PC-9 (cell line): ENCODE measurements around the gene CACNA1I. TPM values are rescaled to one million over a fixed set of nuclear protein-coding genes. Genes with fewer than 3 reads are reported as not detected.

Experiments
- BruUV-seq: library from RNA; stranded (reverse); fragments of 400-500 nt; replicated peaks from 2 replicates; lab custom pipeline; 2021; lab: Mats Ljungman, UMichigan
- CTCF ChIA-PET: fragments of 300-600 bp; sonication (Branson Sonifier 250); formaldehyde crosslinking; loops from one replicate; lab custom pipeline; 2022; ENCODE audit warnings: antibody characterized with exemption; lab: Charles Lee
- POLR2A ChIA-PET: fragments of 300-600 bp; sonication (Branson Sonifier 250); formaldehyde crosslinking; loops from one replicate; lab custom pipeline; 2022; ENCODE audit warnings: antibody characterized with exemption; ENCODE audit not compliant: unreplicated experiment; lab: Charles Lee
- DNase-seq, 2 experiments: peaks; one replicate each; pipeline versions ENCODE4 v3.0.0 to v3.0.0-alpha.2; 2015 to 2022; ENCODE audit warnings: mixed read lengths in 1 of 2
- H2AFZ ChIP-seq: fragments of 200-600 bp; sonication (generic); 2 replicates; pipeline ENCODE4 v1.8.1; 2017; ENCODE audit warnings: antibody characterized with exemption
- H3F3A ChIP-seq: fragments of 200-600 bp; sonication (generic); 2 replicates; pipeline ENCODE4 v1.8.1; 2017; ENCODE audit warnings: antibody characterized with exemption, mild to moderate bottlenecking, low read depth; ENCODE audit not compliant: insufficient read depth
- H3K27ac ChIP-seq: fragments of 200-600 bp; sonication (generic); 2 replicates; pipeline ENCODE4 v1.6.1; 2016; ENCODE audit warnings: mixed run types
- H3K27me3 ChIP-seq: fragments of 200-600 bp; sonication (generic); 2 replicates; pipeline ENCODE4 v1.6.1; 2016; ENCODE audit warnings: low read depth, mixed run types; ENCODE audit not compliant: insufficient read depth
- H3K36me3 ChIP-seq: fragments of 200-600 bp; sonication (generic); 2 replicates; pipeline ENCODE4 v1.6.1; 2016; ENCODE audit warnings: low read depth, mixed run types
- H3K4me1 ChIP-seq: fragments of 200-600 bp; sonication (generic); replicated peaks from 2 replicates; pipeline ENCODE4 v1.6.1; 2016; ENCODE audit warnings: mixed run types; ENCODE audit not compliant: insufficient read depth
- H3K4me2 ChIP-seq: fragments of 200-600 bp; sonication (generic); 2 replicates; pipeline ENCODE4 v1.6.1; 2017; ENCODE audit warnings: mixed run types
- H3K4me3 ChIP-seq: fragments of 200-600 bp; sonication (generic); 2 replicates; pipeline ENCODE4 v1.6.1; 2016; ENCODE audit warnings: mixed run types
- H3K79me2 ChIP-seq: fragments of 200-600 bp; sonication (generic); 2 replicates; pipeline ENCODE4 v1.6.1; 2017; ENCODE audit warnings: low read depth, mixed run types
- H3K9me2 ChIP-seq: fragments of 200-600 bp; sonication (generic); 2 replicates; pipeline ENCODE4 v1.8.1; 2017; ENCODE audit warnings: mild to moderate bottlenecking; ENCODE audit not compliant: insufficient read depth
- H3K9me3 ChIP-seq: fragments of 200-600 bp; sonication (generic); 2 replicates; pipeline ENCODE4 v1.8.1; 2016; ENCODE audit warnings: low read depth; ENCODE audit not compliant: insufficient read depth
- H4K20me1 ChIP-seq: fragments of 200-600 bp; sonication (generic); 2 replicates; pipeline ENCODE4 v1.8.1; 2017; ENCODE audit not compliant: insufficient read depth
- EZH2 ChIP-seq: fragments of 200-600 bp; sonication (generic); IDR thresholded peaks from 2 replicates; pipeline ENCODE4 v1.8.0; 2017; ENCODE audit warnings: antibody characterized with exemption, low read depth
- intact Hi-C: fragments of 100-400 bp; cut with micrococcal nuclease; formaldehyde crosslinking; loops from one replicate; pipeline ENCODE4 v1.10.0; 2022; ENCODE audit not compliant: unreplicated experiment
- total RNA-seq: library from RNA; stranded (reverse); gene quantifications from 2 replicates; pipeline ENCODE4 v1.2.3, GENCODE V29; 2021
- TF ChIP-seq, protein P1 (sequence below): fragments of 200-600 bp; sonication (generic); conservative IDR thresholded peaks from 2 replicates; pipeline ENCODE4 v1.6.1; 2017; ENCODE audit warnings: mixed run types, antibody characterized with exemption, mild to moderate bottlenecking, moderate library complexity

The CACNA1I gene
- total RNA-seq, 1 experiment from 2014 or later = 2.8 TPM

DNA sequence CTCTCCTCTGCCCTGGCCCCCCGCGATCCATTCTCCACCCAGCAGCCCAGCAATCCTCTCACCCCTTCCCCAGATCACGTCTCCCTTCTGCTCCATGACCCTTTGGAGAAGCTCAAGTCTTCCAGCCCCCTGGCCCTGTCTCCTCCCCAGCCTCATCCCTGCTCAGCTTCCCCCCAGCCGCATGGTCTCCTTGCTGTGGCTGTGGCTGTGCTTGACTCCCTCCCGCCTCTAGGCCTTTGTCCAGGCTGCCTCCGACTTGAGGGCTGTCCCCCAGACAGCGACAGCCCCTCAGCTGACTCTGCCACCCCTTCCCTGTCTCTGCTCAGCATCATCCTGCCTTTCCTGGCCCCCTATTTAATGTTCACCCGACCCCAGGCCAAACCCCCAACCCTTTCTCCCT, 59.3 kb downstream of the CACNA1I start:
- ChIA-PET CTCF (no interaction called here), POLR2A (no interaction called here)
- BruUV-seq = no TSS peak
- intact Hi-C loops = loop anchor here (5.0 to 10.0 kb wide), 2 partner anchors 73 to 305 kb away; no protein-coding TSS in a partner anchor
- no peak for TF ChIP-seq EZH2
- TF ChIP-seq, protein P1, sequence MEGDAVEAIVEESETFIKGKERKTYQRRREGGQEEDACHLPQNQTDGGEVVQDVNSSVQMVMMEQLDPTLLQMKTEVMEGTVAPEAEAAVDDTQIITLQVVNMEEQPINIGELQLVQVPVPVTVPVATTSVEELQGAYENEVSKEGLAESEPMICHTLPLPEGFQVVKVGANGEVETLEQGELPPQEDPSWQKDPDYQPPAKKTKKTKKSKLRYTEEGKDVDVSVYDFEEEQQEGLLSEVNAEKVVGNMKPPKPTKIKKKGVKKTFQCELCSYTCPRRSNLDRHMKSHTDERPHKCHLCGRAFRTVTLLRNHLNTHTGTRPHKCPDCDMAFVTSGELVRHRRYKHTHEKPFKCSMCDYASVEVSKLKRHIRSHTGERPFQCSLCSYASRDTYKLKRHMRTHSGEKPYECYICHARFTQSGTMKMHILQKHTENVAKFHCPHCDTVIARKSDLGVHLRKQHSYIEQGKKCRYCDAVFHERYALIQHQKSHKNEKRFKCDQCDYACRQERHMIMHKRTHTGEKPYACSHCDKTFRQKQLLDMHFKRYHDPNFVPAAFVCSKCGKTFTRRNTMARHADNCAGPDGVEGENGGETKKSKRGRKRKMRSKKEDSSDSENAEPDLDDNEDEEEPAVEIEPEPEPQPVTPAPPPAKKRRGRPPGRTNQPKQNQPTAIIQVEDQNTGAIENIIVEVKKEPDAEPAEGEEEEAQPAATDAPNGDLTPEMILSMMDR = no peak
- H3F3A ChIP-seq = peaks cover 17% of the 10 kb centered on the region
- H4K20me1 ChIP-seq = no peaks in the 10 kb centered on the region
- no peak overlapping the region for H3K4me2 ChIP-seq
- no peak overlapping the region for H2AFZ ChIP-seq
- no peaks in the 10 kb centered on the region for H3K9me3 ChIP-seq
- no peaks in the 10 kb centered on the region for H3K79me2 ChIP-seq
- DNase-seq = no peak
- H3K27me3 ChIP-seq = no peaks in the 10 kb centered on the region
- no peak overlapping the region for H3K27ac ChIP-seq
- no peaks in the 10 kb centered on the region for H3K9me2 ChIP-seq
- no peak overlapping the region for H3K4me3 ChIP-seq
- no peaks in the 10 kb centered on the region for H3K36me3 ChIP-seq
- H3K4me1 ChIP-seq = peaks cover 47% of the 10 kb centered on the region

GRCh38 chr22:39630721-39631120, 60.2 kb downstream of the CACNA1I start:
- DNase-seq = no peak
- H3K9me2 ChIP-seq = no peaks in the 10 kb centered on the region
- BruUV-seq = no TSS peak
- H3K79me2 ChIP-seq = no peaks in the 10 kb centered on the region
- peaks cover 55% of the 10 kb centered on the region for H3K4me1 ChIP-seq
- H3K4me3 ChIP-seq = no peak overlapping the region
- no peak overlapping the region for H2AFZ ChIP-seq
- intact Hi-C loops = loop anchor here (5.0 kb wide), 1 partner anchor 73 kb away; no protein-coding TSS in a partner anchor
- no peaks in the 10 kb centered on the region for H3K36me3 ChIP-seq
- TF ChIP-seq, protein P1 = no peak
- no peak for TF ChIP-seq EZH2
- no peak overlapping the region for H3K27ac ChIP-seq
- CTCF ChIA-PET = no interaction called here
- peaks cover 24% of the 10 kb centered on the region for H3F3A ChIP-seq
- POLR2A ChIA-PET = no interaction called here
- no peaks in the 10 kb centered on the region for H4K20me1 ChIP-seq
- no peak overlapping the region for H3K4me2 ChIP-seq
- no peaks in the 10 kb centered on the region for H3K9me3 ChIP-seq
- H3K27me3 ChIP-seq = no peaks in the 10 kb centered on the region

DNA sequence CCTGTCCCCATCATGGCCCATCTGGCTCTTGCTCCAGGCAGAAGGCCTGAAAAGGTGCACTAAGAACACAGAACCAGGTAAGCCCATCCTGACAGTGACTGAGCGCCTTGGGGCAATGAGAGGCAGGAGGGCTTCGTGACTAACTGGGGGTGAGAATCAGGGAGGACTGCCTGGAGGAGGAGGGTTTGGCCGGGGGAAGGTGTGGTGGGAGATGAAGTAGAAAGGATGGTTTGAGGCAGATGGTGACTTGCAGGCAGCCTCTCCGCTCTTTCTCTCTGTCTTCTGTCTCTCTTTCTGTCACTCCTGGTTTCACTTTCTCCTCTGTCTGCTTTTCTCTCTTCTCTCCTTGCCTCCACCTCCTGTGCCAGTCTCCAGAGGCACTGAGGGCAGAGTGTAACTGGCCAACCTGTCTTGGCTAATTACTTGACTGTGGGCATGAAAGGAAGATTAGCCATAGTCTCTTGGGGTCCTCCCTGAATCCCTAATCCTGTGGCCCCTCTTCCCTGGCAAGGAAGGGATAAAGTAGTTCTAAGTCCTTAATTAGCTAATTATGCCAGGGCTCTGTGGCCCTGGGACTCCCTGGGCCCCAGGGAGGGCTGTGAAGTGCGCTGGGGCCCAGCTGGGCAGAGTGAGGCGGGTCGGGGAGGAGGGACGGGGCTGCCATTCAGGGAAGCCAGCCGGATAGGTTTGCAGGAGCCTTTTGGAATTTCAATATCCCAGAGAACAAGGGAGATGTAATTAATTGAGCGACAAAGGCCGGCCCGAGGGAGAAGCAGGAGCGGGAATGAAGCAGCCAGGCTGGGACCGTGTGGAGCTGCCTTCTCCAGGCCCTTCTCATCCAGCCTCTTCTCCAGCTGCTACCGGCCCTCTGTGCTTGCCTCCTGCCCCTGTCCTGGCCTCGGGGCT, 61.1 kb downstream of the CACNA1I start:
- Histone ChIP-seq H4K20me1 (no peaks in the 10 kb centered on the region), H3K4me3 (no peak overlapping the region), H3K27ac (no peak overlapping the region), H3K9me2 (no peaks in the 10 kb centered on the region), H2AFZ (no peak overlapping the region), H3K27me3 (no peaks in the 10 kb centered on the region), H3K36me3 (no peaks in the 10 kb centered on the region), H3K4me1 (peaks cover 58% of the 10 kb centered on the region), H3K4me2 (no peak overlapping the region), H3K9me3 (no peaks in the 10 kb centered on the region), H3K79me2 (no peaks in the 10 kb centered on the region), H3F3A (peaks cover 33% of the 10 kb centered on the region)
- no TSS peak for BruUV-seq
- TF ChIP-seq, protein P1 = no peak
- TF ChIP-seq EZH2 = no peak
- POLR2A ChIA-PET = no interaction called here
- intact Hi-C loops = loop anchor here (5.0 kb wide), 1 partner anchor 74 kb away; no protein-coding TSS in a partner anchor
- DNase-seq = no peak
- CTCF ChIA-PET = no interaction called here
